T-helper 1 cell treated with Interleukin-12 subunit alpha and Interleukin-12 subunit beta and Interleukin-4 antibody, amounts not matched to agents 30 ng/mL and 1 ng/mL, for 36 hours (primary cell): ENCODE results near the gene UBE2E2. TPM values are rescaled to one million over a fixed set of nuclear protein-coding genes. Genes with fewer than 3 reads are reported as not detected.

Experiments used
- intact Hi-C: fragments of 100-400 bp; cut with micrococcal nuclease; formaldehyde crosslinking; loops from one replicate; pipeline ENCODE4 v1.15.1; 2024
- total RNA-seq: library from RNA; stranded (reverse); gene quantifications from 2 replicates; pipeline ENCODE4 v1.2.3, GENCODE V29; 2022

Gene UBE2E2
- total RNA-seq, 1 donor from 2014 or later = 3.9 TPM

DNA sequence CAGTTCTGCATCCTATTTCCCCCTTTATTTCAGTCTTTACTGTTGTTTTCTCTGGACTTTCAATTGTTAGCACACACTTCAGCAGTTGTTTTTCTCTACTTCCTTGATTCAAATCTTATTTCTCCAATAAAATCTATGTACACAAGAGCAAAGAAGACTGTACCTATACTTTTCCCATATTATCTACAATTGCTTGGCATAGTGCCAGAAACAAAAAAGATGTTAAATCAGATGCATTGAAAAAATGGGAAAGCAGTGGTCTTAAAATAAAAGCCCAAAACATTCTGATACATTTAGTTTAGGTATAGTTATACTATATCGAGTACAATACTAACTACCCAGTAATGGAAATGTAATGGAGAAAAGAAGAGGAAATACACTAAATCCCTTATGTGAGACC, 265.1 kb downstream of the UBE2E2 start:
- intact Hi-C loops = no loop called here

GRCh38 chr3:23474580-23475357, 271.6 kb downstream of the UBE2E2 start:
- intact Hi-C loops = no loop called here

DNA sequence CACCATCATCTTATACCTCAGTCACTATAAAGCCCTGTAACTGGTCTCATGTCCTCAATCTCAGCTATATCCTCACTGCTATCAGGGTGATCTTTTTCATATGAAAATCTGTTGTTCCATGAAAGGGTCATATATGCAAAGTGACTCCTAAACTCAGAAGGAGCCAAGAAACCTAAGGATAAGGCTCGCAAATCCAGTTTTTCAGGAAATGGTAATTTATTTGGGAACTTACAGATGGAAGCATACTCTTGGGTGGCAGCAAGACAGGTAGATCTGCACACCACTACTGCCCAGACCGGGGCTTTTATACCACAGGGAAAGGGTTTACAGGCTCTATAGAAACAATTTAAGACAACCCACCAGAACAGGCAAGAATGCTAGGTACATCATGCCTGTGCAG, 272.3 kb downstream of the UBE2E2 start:
- intact Hi-C loops = no loop called here

GRCh38 chr3:23479026-23479425, 275.9 kb downstream of the UBE2E2 start:
- intact Hi-C loops = no loop called here

GRCh38 chr3:23479615-23480328, 276.6 kb downstream of the UBE2E2 start:
- intact Hi-C loops = no loop called here

GRCh38 chr3:23480329-23480714, 277.2 kb downstream of the UBE2E2 start:
- intact Hi-C loops = no loop called here

GRCh38 chr3:23481011-23481615, 278.0 kb downstream of the UBE2E2 start:
- intact Hi-C loops = no loop called here

DNA sequence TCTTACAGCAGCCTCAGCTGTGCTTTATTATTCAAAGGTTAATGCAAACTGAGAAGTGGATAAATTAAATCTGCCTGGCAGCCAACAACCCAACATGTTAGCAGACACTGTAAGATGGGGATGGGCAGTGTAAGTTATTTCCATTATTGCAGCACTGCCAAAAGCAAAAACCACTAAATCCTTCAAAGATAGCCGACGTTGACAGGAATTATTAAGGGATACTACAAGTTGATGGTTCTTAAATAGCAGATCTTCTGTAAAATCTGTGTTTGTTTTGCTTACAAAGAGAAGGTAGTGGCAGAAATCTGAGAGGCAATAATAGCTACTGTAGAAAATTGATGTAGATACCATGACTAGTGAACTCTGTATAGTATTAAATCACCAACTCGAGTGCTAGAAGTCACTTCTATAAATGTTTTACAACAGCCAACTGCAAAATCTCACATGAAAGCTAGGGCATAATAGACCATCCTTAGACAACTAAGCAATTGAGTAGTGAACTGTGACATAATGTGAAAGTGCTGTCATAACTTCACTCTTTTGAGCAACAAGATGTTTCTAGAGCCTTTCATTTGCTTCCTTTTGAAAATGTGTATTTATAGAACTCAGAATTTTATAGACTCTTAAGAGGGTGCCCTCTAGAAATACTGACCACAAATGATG, 278.6 kb downstream of the UBE2E2 start:
- intact Hi-C loops = no loop called here

DNA sequence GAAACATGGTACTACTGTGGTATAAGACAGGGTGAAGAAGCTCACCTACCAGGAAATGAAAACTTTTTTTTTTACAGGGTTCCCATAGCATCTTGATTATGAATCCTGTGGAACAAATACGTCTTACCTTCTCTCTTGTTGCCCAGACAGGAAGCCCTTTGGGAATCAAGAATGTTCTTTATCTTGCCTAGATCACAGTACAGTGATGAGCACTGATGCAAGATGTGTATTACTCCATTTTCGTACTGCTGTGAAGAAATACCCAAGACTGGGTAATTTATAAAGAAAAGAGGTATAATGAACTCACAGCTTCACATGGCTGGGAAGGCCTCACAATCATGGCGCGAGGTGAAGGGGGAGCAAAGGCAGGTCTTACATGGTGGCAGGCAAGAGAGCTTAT, 281.3 kb downstream of the UBE2E2 start:
- intact Hi-C loops = no loop called here

DNA sequence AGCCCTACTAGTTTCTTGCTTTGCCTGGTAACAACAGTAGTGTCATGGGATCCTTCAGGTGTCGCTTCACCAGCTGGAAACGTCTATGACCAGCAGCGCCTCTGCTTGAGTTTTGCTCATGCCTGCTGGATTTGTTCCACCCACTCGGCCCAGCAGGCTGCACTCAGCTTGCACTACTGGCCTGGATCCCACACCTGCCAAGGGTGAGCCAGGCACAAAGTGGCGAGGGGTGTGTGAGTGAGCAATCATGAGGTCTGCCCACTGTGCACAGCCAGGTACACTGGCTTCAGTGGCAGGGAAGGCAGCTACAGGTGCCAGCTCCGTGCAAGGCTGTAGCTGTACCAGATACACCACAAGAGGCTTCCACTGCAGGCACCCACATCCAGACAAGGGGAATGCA, 282.8 kb downstream of the UBE2E2 start:
- intact Hi-C loops = no loop called here

DNA sequence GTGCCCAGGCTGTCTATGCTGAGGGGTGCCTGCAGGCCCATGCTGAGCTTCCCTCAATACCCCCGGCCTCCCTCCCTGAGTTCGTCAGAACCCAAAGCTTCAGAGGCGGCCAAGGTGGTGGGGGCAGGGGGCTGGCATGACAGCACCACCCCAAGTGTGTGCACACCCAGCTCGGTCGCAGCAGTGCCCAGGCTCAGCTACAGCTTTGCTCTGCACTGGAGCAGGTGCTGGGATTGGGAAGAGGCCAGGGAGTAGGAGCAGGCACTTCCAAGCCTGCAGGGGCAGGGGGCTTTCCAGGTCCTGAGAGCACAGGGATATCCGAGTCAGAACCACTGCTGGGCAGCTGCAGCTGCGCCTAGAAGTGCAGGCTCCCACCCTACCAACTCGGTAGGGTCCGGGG, 283.9 kb downstream of the UBE2E2 start:
- intact Hi-C loops = no loop called here

DNA sequence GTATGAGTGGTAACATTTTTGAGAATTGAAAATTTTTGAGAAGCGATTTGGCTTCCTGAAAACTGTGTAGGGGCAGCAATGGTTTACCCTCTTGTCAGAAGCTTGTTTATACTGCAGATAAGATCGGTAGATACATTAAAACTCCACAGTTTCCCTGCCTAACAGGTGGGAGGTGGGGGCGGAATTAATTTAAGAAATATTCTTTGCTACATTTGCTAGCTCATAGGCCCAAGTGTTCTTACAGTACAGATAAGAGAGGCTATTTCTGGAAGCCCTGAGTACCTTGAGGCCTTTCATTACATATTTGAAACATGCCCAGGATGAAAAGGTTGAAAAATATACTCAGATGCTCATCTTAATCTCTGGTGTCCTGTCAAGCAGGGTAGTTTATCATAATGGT, 285.5 kb downstream of the UBE2E2 start:
- intact Hi-C loops = no loop called here

- intact Hi-C loops = no loop called here
Observed at GRCh38 chr3:23489300-23490158, 286.4 kb downstream of the UBE2E2 start.

- intact Hi-C loops = no loop called here
Observed at GRCh38 chr3:23490459-23490858, 287.3 kb downstream of the UBE2E2 start.

DNA sequence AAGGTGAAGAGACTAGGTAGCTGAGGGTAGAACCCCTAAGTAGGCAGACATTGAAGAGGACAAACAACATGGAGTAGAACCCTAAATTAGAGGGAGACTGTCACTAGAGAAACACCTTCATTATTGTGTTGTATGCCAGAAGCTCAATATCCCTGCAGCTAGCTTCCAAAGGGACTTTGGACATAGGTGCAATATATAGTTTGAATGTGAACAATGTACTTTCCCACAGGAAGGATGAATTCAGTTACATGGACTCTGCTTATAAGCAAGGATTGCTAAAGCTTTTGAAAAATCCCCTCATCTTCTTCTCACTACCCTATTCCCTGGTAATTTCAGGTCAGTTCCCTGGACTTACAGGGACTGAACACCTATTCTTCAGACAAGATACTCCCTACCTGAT, 288.9 kb downstream of the UBE2E2 start:
- intact Hi-C loops = no loop called here

DNA sequence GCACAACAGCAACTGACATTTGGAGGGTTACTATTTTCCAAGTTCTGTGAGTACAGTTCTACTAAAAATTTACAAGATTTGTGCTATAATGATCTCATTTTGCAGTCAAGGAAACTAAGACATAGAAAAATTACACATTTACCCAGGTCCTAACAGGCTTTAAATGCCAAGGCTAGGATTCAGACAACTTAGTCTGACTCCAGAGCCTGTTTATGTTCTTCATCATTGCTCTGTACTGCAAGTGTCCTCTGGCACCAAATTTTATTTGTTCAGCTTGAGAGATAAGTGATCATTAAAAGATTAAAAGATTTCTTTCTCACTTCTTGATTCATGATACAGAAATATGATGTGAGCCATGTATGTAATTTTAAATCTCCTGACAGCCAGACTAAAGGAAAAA, 290.8 kb downstream of the UBE2E2 start:
- intact Hi-C loops = no loop called here

DNA sequence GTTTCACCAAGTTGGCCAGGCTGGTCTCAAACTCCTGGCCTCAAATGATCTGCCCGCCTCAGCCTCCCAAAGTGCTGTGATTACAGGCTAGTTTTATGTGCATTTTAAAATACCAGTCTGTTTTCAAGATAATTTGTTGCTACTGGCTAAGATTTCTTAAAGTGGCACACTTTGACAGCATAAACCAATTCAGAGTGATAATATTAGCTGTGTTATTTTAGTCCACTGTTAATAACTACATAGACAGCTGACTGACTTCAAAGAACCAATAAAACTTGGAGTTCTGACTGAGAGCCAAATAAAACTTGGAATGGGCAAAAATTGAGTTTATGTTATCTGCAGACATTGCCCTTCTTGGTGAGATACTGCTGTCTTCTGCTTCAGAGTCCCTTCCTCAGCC, 291.8 kb downstream of the UBE2E2 start:
- intact Hi-C loops = no loop called here

- intact Hi-C loops = no loop called here
Observed at GRCh38 chr3:23495507-23495906, 292.4 kb downstream of the UBE2E2 start.

- intact Hi-C loops = no loop called here
Observed at GRCh38 chr3:23496165-23496564, 293.0 kb downstream of the UBE2E2 start.

GRCh38 chr3:23497156-23497555, 294.0 kb downstream of the UBE2E2 start:
- intact Hi-C loops = no loop called here

DNA sequence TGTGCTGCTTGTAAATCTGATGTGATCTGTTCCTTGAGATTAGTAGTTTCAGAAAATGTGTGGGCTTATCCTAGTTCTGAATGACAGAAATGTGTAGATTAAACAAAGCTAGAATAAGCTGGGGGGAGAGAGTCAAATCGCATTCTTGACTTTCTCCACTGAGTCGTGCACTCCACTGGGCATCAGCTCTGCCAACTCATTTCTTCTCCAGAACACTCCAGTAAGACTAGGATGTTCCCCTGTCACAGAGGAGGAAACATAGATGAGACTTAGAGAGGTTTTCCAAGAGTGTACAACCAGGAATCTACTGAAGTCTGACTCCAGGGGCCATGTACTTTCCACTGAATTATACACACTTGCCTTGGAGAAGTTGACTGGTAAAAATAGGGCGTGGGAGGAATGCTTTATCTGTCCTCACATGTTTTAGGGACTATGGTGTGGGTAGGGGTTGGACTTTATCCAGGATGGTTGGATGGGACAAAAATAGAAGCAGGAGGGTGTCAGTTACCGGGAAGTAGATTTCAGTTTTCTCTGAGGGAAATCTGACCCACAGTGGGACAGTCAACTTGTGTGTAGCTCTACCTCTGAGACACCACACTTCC, 298.2 kb downstream of the UBE2E2 start:
- intact Hi-C loops = no loop called here
